AG04450 (cell line): Measurements from ENCODE around the gene RAPGEF1. TPM values are rescaled to one million over a fixed set of nuclear protein-coding genes. Genes with fewer than 3 reads are reported as not detected.

ENCODE experiments used
- CTCF ChIA-PET: fragments of 300-600, 350-600 bp; formaldehyde crosslinking; extraction: SDS; loops from one replicate; lab custom pipeline; 2022; ENCODE audit warnings: antibody characterized with exemption, inconsistent platforms; lab: Charles Lee
- POLR2A ChIA-PET: fragments of 350-600 bp; formaldehyde crosslinking; extraction: SDS; loops from one replicate; lab custom pipeline; 2021; ENCODE audit warnings: antibody characterized with exemption, inconsistent platforms; lab: Yijun Ruan, JAX
- DNase-seq: peaks from one replicate; pipeline ENCODE4 v3.0.0-alpha.2; 2011; ENCODE audit warnings: low read depth, low spot score
- H3K27ac ChIP-seq: one replicate; pipeline ENCODE4 v1.5.1; 2012; ENCODE audit warnings: low read depth, low read length, control low read depth
- H3K27me3 ChIP-seq: one replicate; pipeline ENCODE4 v1.6.0; 2012; ENCODE audit warnings: low read length; ENCODE audit not compliant: control insufficient read depth, insufficient read depth
- H3K4me3 ChIP-seq: 2 replicates; pipeline ENCODE4 v1.5.1; 2011; ENCODE audit warnings: mild to moderate bottlenecking, low read depth, low read length, control low read depth
- H3K9me3 ChIP-seq: 2 replicates; pipeline ENCODE4 v1.5.1; 2012; ENCODE audit warnings: low read length; ENCODE audit not compliant: control insufficient read depth, insufficient read depth
- polyA plus RNA-seq: library from polyadenylated mRNA; depleted of rRNA; stranded (reverse); fragments of >200 nt; gene quantifications from 2 replicates; pipeline ENCODE4 v1.2.3, GENCODE V29; 2011
- TF ChIP-seq, protein P1 (sequence below): IDR thresholded peaks from 2 replicates; pipeline ENCODE4 v1.5.1; 2011; ENCODE audit warnings: low read depth, low read length, control low read depth, inconsistent platforms

The RAPGEF1 gene
- polyA plus RNA-seq, 1 experiment = 27.6 TPM

DNA sequence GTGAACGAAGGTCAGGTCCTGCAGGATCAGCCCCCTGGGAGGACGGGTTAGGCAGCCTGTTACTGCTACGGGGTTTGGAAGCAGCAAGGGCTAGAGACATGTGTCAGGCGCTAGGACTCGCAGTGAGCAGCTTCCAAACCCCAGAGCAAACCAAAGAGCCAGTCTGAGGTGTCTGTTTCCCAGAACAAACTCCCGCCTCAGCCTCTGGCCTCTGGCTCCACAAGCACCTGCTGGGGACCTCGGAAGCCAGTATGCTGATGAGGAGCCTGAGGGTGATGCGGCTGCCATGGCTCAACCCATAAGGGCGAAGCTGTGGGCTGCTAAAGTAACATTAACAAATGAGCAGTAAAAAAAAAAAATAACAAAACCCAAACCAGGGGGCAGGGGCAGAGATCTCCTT is 159.5 kb downstream of the RAPGEF1 start:
- no peak for DNase-seq
- CTCF ChIA-PET = no interaction called here
- TF ChIP-seq, protein P1, sequence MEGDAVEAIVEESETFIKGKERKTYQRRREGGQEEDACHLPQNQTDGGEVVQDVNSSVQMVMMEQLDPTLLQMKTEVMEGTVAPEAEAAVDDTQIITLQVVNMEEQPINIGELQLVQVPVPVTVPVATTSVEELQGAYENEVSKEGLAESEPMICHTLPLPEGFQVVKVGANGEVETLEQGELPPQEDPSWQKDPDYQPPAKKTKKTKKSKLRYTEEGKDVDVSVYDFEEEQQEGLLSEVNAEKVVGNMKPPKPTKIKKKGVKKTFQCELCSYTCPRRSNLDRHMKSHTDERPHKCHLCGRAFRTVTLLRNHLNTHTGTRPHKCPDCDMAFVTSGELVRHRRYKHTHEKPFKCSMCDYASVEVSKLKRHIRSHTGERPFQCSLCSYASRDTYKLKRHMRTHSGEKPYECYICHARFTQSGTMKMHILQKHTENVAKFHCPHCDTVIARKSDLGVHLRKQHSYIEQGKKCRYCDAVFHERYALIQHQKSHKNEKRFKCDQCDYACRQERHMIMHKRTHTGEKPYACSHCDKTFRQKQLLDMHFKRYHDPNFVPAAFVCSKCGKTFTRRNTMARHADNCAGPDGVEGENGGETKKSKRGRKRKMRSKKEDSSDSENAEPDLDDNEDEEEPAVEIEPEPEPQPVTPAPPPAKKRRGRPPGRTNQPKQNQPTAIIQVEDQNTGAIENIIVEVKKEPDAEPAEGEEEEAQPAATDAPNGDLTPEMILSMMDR = no peak
- Histone ChIP-seq H3K27ac (no peak overlapping the region), H3K27me3 (no peaks in the 10 kb centered on the region), H3K4me3 (no peak overlapping the region), H3K9me3 (no peaks in the 10 kb centered on the region)
- POLR2A ChIA-PET = no interaction called here

DNA sequence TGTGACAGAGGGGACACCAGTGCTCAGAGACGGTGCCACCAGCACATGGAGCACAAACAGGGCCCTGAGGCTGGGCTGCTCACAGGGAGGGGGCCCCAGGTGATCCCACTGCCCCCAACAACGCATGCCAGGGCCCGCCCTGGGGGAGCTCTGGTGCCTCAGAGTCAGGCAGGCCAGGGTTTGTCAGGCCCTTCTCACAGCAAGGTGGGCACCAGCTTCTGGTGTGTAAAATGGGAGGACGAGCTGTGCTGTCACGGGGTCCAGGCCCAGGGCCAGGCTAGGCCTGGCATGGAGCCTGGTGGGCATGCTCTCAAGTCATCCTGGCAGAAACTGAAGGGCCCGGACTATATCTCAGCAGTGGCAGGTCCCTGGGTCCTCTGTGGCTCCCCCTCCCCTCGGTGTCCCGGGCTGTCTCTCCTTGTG is 160.1 kb downstream of the RAPGEF1 start:
- Histone ChIP-seq H3K27ac (no peak overlapping the region), H3K27me3 (no peaks in the 10 kb centered on the region), H3K4me3 (no peak overlapping the region), H3K9me3 (no peaks in the 10 kb centered on the region)
- DNase-seq = no peak
- ChIA-PET CTCF (no interaction called here), POLR2A (no interaction called here)
- TF ChIP-seq, protein P1 = no peak

DNA sequence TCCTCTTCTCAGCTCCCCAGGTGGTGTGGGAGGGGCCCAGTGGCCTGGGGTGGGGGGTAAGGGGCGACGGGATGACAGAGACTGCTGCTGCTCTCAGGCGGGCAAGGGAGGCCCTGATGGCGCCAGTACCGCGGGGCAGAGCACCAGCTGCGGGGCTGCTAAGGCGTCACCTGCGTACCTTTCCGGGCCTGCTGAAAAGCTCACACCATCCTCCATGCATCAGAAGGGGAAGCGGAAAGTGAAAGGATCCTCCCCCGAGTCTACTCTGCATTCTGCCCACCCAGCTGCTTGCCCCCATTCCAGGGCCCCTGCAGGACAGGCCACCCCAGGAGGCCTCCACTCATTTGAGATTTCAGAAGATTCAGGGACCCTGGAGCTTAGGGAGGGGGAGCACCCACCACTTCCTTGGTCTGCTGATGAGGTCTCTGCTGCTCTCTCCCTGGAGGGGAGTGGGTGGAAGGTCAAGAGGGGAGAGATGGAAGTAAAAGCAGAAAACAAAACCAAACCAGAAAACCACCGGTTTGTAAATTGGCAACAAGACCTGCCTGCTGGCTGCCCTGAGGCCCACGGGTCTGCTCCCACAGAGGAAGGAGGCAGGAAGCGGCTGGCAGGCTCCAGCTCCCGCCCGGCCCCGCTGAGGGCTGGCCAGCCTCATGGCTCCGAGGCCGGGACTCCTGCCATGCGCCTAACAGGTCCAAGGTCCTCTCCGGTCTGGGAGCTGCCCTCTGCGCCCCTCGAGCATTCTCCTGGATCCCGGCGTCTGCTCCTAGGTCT is 161.0 kb downstream of the RAPGEF1 start:
- H3K9me3 ChIP-seq = no peaks in the 10 kb centered on the region
- POLR2A ChIA-PET = no interaction called here
- CTCF ChIA-PET = no interaction called here

DNA sequence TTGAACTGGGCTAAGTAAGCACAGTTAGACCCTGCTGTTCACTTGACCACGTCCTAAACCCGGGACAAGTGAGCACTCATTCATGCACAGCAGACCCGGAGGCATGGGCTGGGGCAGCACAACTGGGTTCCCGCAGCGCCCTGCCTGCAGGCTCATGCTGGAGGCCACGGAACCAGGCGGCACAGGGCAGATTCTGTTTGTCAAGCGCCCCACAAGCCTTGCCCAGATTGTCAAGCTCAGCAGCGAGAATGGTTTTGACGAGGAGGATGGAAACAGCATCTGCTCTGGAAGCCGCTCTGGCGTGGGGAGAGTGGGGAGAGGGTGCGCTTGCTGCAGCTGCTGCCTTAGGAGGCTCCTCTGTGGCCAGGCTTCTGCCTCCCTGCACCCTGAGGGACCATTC is 161.9 kb downstream of the RAPGEF1 start:
- Histone ChIP-seq H3K27me3 (no peaks in the 10 kb centered on the region), H3K4me3 (no peak overlapping the region), H3K27ac (no peak overlapping the region), H3K9me3 (no peaks in the 10 kb centered on the region)
- ChIA-PET CTCF (no interaction called here), POLR2A (no interaction called here)
- no peak for DNase-seq
- TF ChIP-seq, protein P1 = no peak

More for the DNA sequence above, 161.0 kb downstream of the RAPGEF1 start:
- TF ChIP-seq, protein P1 = no peak
- no peak for DNase-seq
- H3K27ac ChIP-seq = no peak overlapping the region
- H3K4me3 ChIP-seq = no peak overlapping the region
- no peaks in the 10 kb centered on the region for H3K27me3 ChIP-seq
